Stimulated activated CD8-positive, alpha-beta memory T cell treated with anti-CD3 and anti-CD28 coated beads, Interleukin-15, amount 100 ng/mL, for 24 hours (primary cell): Measurements from ENCODE around the gene TIPARP.

Source experiments
- DNase-seq: peaks from one replicate; pipeline ENCODE4 v3.0.0-alpha.2; 2020; ENCODE audit warnings: low read depth

The TIPARP gene, protein sequence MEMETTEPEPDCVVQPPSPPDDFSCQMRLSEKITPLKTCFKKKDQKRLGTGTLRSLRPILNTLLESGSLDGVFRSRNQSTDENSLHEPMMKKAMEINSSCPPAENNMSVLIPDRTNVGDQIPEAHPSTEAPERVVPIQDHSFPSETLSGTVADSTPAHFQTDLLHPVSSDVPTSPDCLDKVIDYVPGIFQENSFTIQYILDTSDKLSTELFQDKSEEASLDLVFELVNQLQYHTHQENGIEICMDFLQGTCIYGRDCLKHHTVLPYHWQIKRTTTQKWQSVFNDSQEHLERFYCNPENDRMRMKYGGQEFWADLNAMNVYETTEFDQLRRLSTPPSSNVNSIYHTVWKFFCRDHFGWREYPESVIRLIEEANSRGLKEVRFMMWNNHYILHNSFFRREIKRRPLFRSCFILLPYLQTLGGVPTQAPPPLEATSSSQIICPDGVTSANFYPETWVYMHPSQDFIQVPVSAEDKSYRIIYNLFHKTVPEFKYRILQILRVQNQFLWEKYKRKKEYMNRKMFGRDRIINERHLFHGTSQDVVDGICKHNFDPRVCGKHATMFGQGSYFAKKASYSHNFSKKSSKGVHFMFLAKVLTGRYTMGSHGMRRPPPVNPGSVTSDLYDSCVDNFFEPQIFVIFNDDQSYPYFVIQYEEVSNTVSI

DNA sequence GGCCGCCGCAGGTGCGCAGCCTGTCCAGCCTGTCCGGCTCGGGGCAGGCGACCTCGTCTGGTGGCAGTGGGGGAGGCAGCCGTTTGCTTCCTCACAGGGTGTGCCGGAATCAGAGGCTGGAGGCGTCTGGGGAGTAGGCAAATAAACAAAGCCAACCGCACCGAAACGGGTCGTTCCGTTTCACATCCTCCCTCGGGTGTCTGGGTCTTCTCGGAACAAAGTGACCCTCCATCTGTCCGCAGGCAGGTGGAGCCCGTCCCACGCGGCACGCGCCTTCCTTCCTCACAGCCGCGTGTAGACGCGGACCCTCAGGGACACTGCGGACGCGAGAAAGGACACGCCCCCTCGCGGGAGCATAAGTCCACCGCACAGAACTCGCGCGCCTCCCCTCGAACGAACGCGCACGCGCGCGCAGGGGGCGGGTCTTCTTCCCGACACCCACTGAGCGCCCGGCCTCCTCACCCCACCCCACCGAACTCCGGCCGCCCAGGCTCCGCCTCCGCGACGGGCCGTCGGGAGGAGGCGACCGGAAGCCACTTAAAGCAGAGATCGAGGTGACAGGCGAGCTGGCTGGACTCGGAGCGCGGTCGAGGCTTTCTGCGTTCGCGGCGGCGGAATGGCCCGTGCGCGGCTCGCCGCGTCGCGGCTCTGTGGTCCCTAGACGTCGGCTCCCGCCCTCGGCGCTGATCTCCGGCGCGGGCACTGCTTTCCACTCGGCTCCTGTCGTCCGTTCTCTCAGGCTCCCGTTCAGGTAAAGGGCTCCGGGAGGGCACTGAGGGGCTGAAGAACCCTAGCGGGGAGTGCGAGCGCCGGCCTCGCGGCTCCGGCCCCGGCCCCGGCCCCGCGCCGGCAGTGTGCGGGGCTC is at the start of gene TIPARP:
TIPARP (plus strand) TSS at position 545 of the 865 bp plus-strand sequence. CDS start 3,108 bp downstream, outside the sequence.
- DNase-seq: peak; percentile 99

DNA sequence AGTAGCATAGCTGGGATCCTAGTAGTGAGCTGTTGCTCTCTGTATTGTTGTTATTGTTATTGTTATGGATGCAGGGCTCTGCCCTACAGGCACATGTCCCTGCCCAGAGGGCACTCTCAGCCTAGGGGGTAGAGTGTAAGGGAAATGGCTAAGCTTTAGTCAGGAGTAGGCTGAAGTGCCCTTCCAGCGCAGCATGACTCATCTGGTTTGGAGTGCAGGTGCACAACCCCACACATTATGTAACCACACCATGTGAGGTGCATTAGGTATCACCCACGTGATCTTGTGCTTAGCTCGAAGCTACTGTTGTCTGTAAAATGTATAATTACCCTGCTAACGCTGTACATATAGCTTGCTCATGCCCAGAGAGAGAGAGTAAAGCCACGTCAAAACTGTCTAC is 48.3 kb upstream of the TIPARP start:
- DNase-seq: no peak

DNA sequence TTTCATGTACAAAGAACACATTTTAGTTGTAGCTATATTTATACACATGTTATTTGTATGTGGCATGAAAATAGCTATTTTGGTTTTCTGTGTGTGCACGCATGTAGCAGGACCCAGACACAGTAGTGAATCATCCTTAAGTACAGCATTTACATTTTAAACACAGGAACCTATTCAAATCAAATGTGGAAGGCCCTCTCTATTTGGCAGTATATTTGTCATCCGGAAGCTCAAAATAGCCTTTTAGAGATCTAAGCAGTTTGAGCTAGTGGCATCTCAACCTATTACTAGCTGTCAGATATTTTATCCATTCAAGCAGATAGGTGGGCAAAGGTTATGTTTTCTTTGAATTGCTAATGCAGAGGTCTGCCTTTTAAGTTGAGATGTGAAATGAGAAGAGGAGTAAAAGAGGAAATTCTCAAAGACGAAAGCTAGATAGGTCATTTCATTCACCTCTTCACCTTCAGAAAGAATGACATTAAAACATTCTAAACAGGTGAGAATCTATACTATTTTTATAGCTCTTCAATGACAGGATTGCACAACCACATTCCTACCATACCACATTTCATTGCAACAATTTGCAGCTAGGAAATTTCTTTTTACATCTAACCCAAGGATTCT is 46.3 kb upstream of the TIPARP start:
- no peak for DNase-seq

DNA sequence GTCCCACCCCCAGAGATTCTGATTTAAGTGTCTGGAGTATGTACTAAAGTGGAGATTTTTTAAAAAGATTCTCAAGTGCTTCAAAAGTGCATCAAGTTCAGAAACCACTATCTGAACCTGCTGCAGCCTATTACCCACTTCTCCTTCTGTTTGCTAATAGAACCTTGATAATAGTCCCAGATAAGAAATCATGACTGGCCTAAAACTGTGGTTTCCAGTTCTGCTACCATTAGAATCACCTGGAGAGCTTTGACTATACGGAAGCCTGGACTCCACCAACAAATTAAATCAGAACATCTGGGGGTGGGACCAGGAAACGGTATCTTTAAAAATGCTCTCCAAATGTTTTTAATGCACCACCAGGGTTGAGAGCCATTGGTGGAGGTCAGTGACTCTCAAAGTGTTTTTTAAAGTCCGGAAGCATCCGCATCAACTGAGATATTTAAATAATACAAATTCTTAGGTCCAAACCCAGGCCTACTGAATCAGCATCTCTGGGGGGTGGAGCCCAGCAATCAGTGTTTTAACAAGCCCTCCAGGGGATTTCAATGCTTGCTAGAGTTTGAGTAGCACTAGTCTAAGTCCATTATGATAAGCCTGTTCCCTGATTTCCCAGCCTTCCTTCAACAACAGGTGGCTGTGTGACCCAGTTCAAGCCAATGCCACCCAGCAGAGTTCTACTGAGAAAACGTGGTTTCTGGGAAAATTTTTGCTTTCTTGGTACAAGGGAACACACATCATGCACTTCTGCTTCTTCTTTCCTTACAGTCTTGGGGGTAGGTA is 45.4 kb upstream of the TIPARP start:
- no peak for DNase-seq

DNA sequence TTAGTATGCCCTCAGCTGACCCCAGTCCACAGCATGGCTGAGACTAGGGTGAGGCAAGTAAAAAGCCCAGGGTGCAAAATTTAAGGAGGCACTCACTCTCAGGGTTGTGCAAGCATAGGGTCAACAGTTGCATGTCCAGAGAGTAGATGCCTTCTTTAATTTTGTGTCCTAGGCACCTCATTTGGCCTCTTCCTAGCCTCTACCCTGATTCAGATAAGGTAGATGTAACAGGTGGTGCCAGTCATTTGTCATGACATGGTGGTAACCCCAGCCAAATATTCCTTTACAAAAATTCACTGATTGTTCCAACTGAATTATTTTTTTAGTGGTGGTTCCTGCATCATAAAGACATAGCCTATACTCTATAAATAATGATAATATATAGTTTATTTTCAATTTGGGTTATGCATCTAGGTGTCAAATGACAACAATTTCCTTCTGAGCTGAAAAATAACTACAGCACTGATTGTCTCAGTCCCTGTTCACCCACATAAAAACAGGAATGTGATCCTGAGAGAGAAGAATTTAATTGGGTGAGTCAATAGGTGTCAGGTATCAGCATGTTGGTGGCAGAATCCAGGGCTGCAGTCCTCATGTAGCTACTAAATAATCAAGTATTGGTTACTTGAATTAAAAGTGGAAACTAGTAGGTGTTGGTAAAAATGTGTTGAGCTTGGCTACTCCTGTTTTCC is 44.2 kb upstream of the TIPARP start:
- DNase-seq: no peak

DNA sequence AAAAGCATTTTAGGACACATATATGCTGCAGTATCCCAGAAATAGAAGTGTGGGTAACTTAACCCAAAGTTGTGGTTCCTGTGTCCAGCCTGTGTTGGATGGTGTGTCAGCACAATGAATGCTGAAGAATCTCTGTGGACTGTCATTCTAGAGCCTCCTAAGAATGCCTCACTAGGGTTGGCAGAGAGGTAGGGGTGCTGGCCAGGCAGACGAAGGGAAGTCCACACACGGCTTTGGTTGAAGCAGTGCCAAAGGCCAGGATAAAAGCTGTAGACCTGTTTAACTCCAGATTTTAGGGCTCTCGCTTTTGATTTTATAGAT is 43.7 kb upstream of the TIPARP start:
- DNase-seq: no peak

DNA sequence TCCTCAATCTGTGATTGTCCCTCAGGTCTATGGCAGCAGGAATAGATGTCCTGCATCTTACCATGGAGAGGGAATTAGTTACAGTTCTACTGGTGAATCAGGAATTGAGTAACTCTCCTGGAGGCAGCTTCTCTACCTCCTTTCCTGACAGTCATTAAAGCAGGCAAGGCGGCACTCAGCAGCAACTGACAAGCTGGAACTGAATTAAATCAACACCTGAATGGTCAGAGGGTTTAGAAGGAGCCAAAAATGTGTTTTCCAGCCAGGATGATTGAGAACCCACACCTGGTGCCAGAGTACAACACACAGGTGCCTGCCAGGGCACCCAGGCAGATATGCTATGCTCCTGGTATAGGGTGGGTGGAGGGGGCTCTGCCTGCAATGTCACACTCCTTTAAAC is 43.1 kb upstream of the TIPARP start:
- DNase-seq: no peak

DNA sequence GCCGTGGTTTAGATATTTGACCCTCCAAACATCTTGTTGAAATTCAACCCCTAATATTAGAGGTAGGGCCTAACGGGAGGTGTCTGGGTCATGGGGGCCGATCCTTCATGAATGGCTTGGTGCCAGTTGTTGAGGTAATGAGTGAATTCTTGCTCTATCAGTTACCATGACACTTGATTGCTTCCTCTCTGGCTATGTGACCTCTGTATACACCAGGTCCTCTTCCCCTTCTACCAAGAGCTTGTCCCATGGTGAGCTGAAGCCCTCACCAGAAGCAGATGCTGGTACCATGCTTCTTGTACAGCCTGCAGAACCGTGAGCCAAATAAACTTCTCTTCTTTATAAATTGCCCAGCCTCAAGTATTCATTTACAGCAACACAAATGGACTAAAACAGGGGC is 41.8 kb upstream of the TIPARP start:
- DNase-seq: no peak

DNA sequence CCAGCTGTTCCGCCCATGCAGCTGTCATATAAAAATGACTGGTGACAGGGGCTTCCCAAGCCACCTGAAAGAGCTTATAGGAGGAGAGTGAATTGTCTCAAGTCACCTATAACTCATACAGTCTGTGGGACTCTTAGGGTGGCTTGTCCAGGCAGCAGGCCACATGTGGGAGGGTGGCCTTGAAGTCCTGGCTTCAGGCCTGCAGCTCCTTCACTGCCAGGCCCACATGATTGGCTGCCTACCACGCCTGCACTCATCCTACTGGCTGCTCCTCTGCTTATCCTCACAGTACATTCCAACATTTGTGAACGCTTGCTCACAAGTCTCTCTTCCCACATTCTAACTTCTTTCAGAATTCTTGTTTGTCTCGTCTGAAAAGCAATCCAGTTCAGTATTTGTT is 41.1 kb upstream of the TIPARP start:
- no peak for DNase-seq

DNA sequence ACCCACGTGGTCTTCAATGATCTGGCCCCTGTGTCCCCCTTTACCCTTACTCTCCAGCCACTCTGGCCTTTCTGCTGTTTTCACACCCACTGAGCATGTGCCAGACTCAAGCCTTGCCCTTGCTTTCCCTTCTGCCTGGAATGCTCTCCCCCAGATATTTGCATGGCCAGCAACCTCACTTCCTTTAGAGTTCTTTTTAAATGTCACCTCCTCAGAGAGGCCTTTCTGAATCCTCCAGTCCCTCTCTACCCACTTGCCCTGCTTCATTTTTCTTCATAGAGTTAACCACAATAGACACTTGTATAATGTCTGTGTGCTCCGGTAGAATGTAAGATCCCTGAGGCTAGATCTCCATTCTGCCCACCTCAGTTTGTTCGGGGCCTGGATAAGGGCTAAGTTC is 39.4 kb upstream of the TIPARP start:
- no peak for DNase-seq

DNA sequence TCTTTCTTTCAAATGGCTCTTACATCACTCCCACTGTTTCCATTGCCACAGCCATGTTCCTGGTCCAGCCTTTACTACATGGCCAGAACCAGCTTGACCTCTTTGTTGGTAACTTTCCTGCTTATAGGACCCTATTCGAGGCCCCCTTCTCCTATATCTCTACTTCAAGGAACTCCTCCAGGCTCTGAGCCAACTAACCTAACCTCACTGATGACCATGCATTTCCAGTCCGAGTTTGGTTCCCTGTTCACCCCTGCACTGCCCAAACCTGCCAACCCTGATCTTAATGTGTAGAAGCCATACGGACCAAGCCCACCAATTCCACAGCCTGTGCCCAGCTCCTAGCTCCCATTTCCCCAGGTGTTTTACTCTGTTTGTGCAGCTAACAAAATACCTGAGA is 38.4 kb upstream of the TIPARP start:
- DNase-seq: no peak

DNA sequence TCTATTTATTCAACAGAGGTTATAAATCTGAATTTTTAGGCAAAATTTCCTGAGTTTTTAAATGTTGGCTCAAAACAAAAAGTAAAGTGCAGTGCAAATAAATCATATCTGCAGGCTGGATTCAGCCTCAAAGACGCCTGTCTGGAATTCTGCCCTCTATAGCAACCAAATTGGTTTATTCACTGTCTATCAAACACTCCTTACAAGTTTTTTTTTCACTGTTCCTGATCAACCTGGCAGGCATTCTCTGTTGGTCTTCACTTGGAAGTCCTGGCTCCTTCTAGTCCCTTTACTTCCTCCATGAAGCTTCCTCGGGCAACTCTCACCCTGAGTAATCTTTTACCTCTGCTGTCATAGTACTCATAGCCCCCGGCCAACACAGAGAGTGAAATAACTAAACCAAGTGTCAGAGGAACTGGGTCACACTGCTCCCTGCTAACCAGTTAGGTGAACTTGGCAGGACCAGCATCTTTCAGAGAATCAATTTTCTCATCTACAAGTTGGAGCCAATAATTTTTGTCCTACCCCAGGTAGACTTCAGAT is 36.8 kb upstream of the TIPARP start:
- DNase-seq: no peak

DNA sequence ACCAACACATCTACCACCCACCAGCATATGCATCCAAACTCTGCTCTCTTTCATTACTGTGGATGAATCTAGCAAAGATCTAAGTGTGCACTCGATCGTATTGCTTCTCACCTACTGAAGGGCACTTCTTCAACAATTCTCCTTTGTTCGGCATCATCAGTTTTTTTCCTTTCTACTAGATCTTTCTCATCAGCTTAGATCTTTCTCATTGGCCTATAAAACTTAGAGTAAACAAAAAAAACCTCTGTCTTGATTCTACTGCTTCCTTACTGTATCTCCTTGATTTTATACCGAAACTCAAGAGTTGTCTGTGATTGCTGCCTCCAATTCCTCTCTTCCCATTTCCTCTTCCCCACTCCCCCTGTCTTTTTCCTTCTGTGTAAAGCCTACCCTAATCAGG is 36.1 kb upstream of the TIPARP start:
- DNase-seq: no peak

DNA sequence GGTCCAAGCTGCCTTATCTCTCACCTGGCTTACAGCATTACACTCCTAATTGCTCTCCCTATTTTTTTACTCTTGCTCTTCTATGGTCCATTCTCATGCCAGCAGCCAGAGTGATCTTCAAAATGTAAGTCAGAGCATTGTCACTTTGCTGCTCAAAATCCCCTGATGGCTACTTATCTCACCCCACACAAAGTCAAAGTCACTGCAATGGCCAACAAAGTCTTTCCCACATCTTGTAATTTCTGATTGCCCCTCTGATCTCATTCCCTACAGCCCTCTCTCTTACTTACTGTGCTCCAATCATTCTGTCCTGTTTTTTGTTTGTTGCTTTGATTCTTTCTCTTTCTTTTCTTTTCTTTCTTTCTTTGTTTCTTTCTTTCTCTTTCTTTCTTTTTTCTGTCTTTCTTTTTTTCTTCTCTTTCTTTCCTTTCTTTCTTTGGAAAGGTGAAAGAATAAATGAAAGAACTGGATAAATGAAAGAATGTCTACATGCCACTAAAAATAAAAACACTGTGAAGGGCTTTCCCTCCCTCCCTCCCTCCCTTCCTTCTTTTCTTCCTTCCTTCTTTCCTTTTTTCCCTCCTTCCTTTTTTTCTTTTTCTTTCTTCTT is 34.9 kb upstream of the TIPARP start:
- DNase-seq: no peak

DNA sequence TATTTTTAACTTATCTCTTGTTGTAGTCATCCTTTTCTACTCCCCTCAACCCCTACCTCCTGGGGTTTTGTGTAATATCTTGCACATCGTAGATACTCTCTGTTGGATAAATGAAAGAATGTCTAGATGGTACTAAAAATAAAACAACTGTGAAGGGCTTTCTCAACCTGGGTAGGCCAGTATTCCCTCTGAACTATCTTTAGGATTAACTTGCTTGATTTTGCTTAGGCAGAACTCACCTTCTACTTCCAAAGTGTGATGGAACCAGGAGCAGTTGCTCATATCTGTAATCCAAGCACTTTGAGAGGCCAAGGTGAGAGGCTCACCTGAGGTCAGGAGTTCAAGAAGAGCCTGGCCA is 32.8 kb upstream of the TIPARP start:
- DNase-seq: no peak

DNA sequence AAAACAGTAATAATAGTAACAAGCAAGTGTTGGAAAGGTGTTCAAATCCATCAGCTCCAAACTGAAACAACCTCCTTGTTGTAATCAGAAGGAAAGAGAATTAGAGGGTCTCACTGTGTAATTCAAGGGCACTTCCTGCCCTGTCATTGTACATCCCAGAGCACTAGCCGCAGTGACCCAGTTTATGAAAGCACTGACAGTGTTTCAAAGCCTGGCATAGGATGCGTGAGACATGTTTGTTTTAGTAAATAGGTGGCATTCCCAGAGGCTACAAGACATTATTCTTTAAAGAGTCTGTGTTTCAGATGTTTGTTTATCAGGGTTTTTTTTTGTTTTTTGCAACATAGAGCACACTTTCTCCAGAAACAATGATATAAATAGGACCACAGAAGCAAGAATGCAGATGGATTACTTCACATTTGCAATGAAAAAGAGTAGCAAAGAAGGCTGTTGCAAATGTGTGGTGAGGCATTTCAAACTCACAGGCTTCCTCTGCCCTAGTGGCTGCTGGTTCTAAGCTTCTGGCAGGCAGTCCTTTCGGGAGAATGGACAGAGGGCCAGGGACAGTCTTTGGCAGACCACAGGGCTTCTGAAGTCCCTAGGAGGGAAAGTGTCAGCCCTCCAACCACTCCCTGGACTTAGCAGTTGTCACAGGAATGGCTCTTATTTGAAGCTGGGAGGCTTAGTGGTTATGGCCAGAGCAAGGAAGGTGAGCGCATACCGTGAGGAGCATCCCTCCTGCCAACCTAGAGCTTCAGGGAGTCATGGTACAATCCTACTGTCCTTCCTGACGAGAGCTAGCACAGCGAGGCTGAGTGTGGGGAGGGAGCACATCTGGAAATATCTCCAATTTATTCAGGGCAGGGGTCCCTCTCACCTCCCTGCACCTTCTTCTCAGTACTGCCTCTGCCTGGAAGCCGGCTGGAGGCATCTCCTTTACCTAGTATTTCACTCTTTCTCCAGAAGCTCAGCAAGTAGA is 31.4 kb upstream of the TIPARP start:
- no peak for DNase-seq

DNA sequence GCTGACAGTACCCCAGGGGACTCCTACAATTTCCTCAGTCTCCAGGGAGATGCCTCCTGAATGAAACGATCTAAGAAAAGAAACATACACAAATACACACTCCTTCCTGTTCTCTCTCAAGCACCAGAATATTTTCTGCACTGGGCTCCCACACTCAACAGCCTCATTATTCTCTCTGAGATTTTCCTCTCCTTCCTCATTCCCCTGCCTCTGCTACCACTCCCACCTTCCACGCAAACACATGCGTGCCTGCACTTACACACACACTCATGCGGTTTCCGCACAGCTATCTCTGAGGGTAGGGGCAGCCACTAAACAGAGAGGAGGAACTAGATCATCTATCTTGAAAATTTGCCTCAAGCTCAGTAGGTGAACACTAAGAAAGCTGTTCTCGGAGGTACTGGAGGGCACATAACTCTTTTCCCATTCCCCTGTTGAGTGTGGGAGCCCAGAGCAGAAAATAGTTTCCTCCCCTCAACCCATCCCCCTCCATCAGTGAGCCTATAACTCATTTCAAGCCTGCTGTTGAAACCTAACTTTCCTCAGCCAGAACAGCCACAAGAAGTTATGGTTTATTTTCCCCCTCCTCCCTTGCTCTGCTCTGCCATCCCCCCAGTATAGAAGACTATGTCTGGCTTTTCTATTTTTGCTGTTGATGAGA is 30.5 kb upstream of the TIPARP start:
- DNase-seq: no peak

DNA sequence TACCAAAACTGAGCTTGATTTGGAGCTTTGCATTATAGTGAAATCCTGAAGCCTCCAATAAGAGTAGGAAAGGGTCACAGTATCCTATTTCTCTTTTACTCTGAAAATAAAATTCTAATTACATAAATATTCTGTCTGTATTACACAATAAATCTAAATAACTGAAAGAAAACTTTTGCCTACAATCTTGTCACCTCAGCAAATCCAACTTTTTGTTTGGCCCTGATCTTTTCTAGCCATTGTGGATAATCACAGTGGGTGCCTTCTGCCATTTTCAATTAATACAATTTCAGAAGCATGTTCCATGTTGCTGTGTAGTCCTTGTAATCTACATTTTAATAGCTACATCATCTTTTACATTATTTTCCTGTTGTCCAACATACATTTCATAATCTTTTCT is 29.4 kb upstream of the TIPARP start:
- no peak for DNase-seq

DNA sequence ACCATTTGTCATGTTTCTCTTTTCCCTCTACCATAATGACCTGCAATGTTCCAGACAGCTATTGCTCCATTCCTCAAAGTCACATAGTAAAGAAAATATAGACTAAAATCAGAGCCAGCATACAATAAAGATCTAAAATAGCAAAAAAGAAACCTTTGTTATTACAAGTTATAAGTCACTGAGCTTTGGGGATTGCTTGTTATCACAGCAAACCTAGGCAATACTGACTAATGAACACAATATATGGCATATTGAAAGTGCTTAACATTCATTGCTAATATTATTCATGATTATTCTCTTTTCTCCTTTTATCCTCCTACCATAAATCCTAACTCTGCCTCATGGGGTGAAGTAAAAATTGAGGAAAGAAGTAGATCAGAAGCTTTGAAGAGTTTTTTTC is 27.4 kb upstream of the TIPARP start:
- no peak for DNase-seq
